NCI-H1694 (cell line): ENCODE measurements around the gene TNFSF15.
"Not testable (repeated sequence)": the region's sequence is repeated elsewhere in the genome, so short reads cannot be mapped to it uniquely, and the experiment has no call there.

Experiments
- DNase-seq: peaks from one replicate; lab custom pipeline; 2025; lab: John Stamatoyannopoulos, UW

TNFSF15 gene

DNA sequence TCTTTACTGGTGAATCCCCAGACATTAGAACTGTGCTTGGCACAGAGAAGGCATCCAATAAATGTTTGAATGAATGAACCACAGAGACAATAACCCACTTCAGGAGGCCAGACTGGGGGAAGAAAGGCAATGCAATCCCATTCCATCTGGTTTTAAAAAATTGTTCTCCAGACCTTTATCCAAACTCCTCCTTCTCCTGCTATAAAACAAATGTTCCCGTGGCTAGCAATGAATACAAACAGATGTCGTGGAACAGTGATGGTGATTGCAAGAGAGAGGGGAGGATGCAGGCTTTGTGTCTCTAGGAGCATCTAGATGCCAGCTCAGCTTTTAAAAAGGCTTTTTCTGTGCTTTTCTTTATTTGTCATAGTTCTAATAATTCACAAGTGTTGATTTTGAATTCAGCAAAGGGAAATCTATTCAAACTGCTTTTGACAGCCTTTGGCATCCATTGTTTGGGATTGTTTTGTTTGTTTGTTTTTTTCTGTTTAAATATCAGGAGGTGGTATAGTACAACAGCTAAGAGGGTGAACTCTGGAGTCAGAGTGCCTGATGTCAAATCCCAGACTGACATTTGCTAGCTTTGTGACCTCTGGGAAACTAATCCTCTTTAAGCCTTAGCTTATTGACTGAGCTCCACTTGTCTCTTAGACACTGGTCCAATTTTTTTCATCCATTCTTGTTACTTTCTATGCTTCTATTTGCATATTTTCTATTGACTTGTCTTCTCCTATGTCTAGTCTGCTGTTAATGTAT, 59.1 kb downstream of the TNFSF15 start:
- DNase-seq, result peak; percentile 37

DNA sequence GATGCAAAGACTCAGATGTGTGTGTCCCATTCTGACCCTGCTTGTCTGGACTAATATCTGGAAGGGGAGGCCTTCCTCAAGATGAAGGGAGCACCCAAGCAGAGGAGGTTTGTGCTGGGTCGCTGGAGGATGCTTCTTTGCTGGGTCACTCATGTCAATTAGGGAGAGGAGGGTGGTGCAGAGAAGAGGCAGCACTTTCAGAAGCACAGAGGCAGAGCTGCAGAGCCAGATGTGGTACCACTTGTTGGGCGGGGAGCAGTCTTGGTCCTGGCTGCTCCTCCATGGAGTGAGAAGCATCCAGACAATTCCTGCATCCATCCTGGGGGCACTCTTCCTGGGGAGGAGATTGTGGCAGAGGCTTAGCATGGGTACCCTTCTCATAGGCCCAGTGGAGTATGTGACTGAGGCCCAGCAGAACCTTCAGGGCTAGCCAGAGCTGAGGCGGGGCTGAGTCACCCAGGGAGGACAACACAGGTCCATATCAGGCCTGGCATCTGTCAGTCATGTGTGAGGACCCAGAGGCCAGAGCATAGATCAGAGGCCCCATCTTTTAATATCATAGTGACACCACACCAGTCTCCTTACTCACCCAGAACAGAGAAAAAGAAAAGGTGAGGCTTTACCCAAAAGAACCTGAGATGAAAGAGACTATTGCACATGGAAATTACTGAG, 59.8 kb downstream of the TNFSF15 start:
- DNase-seq, result no peak

DNA sequence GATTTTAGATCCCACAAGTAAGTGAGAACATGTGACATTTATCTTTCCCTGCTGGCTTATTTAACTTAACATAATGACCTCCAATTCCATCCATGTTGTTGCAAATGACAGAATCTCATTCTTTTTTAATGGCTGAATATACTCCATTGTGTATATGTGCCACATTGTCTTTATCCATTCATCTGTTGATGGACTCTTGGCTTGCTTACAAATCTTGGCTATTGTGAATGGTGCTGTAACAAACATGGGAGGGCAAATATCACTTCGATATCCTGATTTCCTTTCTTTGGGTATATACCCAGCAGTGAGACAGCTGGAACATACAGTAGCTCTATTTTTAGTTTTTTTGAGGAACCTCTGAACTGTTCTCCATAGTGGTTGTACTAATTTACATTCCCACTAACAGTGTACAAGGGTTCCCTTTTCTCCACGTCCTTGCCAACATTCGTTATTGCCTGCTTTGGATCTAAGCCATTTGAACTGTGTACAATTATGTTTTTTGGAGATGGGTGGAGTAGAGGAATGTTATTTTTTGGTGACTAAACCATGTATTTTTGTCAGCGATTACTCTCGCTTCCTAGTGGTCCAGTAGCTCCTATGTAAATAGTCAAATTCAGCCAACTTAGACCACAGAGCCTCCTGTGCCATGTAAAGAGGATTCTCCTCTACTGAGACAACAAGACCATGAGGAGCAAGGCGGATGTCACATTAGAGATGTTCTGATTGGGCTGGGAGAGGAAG, 60.6 kb downstream of the TNFSF15 start:
- DNase-seq, result no peak

DNA sequence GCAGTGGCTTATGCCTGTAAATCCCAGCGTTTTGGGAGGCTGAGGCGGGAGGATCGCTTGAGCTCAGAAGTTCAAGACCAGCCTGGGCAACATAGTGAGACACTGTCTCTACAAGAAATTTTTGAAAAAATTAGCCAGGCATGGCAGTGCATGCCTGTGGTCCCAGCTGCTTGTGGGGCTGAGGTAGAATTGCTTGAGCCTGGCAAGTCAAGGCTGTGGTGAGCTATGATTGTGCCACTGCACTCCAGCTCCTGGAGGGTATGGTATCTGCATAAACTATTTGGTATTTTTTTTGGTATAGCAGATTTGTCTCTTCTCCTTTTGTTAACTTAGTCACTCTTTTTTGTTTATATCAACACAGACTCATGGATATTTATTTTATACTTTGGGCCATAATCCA, 62.4 kb downstream of the TNFSF15 start:
- no peak for DNase-seq

GRCh38 chr9:114742947-114743346, 62.9 kb downstream of the TNFSF15 start:
- no peak for DNase-seq

DNA sequence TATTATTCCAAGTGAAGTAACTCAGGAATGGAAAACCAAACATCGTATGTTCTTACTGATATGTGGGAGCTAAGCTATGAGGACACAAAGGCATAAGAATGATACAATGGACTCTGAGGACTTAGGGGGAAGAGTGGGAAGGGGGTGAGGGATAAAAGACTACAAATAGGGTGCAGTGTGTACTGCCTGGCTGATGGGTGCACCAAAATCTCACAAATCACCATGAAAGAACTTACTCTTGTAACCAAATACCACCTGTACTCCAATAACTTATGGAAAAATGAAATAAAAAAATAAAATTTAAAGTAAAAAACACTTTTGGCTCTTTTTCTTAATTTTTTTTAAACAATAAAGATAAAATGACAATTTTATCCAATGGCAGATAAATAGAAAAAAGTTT, 64.3 kb downstream of the TNFSF15 start:
- not testable (repeated sequence) for DNase-seq

DNA sequence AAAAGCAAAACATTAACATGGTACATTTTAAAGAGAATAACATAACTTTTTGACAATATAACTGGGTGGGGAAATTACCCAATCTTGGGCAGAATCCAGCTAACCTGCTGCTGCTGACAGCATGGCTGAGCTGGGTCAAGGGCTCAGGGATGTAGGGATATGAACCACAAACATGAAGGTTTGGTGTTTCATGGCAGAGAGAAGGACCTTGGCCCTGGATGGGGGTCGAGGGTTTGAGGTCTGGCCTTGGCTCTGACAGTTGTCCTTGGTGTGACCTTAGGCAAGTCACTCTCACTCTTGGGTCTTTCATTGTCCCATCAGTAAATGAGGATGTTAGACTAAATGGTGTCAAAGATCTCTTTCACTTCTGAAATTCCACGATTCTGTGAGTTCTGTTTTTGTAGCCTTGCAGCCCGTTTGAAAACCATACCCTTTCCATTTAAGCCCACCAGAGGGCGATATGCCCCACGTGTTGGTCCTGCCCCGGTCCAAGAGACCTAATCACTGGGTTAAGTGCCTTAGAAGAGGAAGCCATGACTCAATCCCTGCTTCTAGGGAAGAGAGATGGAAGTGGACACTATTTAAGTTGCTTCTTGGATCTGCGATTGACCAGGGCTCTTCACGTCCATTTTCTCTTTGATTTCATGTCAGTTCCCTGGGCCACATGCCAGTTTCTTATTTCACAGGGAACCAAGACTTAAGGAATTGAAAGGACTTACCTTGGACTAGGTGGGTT, 67.1 kb downstream of the TNFSF15 start:
- peak; percentile 57 for DNase-seq

DNA sequence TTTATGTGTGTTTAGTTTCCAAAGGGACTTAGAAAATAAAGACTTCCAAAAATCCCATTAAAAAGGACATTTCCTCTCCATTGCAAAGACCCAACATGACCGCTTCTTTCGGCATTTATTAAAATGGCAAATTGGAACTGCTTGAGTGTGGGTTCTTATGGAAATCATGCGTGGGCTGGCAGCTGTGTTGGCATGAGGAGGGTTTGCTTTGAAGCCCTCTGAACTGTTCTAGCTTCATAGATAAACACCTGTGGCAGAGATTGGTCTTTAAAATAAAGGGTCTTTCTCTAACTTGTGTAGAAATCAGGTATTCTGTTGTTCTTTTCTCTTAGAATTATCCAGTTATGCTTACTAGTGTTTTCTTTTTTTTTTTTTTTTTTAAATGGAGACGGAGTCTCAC, 68.0 kb downstream of the TNFSF15 start:
- no peak for DNase-seq

DNA sequence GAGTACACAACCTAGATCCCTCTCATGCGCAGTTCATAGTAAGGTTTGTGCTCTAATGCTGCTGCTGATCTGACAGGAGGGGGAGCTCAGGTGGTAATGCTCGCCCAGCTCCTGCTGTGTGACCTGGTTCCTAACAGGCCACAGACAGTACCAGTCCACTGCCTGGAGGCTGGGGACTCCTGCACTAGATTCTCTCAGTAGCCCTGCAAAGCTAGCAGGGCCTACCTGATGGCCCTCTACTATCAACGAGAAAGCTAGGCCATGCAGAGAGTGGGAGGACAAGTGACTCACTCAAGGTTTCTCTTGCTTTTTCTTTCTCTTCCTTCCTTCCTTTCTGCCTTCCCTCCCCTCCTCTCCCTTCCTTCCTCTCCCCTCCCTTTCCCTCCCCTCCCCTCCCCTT, 68.7 kb downstream of the TNFSF15 start:
- DNase-seq, result no peak

GRCh38 chr9:114735704-114736103, 70.1 kb downstream of the TNFSF15 start:
- DNase-seq, result no peak

GRCh38 chr9:114735139-114735538, 70.7 kb downstream of the TNFSF15 start:
- DNase-seq, result not testable (repeated sequence)
